Measurements from ENCODE around the gene PCSK6.
A peak's percentile ranks its signal among the peaks of the same experiment; 100 is the strongest.

PCSK6 gene

DNA sequence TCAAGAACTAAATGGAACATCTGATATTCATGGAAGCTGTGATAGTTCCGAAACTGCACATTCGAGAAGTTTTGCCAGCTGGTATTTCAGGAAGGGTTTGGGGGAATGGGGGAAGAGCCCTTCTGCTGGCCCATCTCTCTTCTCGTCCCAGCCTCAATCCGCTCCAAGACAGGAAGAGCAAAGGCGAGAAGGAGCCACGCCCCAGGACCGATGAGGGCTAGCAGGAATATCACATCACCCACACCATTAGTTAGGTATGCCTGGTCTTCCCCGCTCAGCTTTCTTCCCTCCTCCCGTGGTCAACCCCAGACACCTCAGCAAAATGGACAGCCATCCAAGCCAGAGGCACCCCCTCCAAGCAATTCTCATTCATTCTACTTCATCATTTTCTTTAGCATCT lies 14.9 kb upstream of the PCSK6 start:
- H3K4me3 ChIP-seq (ENCODE audit: low read depth, low read length) = no peak overlapping the region
- no peak for TF ChIP-seq CTCF (conservative IDR thresholded peaks at IDR 0.05; ENCODE audit: low read depth, low read length)
- DNase-seq (ENCODE audit: low read depth) = no peak

GRCh38 chr15:101503296-101503599 lies 13.7 kb upstream of the PCSK6 start:
- no peak for DNase-seq (ENCODE audit: low read depth)
- no peak overlapping the region for H3K4me3 ChIP-seq (ENCODE audit: low read depth, low read length)
- no peak for TF ChIP-seq CTCF (conservative IDR thresholded peaks at IDR 0.05; ENCODE audit: low read depth, low read length)

DNA sequence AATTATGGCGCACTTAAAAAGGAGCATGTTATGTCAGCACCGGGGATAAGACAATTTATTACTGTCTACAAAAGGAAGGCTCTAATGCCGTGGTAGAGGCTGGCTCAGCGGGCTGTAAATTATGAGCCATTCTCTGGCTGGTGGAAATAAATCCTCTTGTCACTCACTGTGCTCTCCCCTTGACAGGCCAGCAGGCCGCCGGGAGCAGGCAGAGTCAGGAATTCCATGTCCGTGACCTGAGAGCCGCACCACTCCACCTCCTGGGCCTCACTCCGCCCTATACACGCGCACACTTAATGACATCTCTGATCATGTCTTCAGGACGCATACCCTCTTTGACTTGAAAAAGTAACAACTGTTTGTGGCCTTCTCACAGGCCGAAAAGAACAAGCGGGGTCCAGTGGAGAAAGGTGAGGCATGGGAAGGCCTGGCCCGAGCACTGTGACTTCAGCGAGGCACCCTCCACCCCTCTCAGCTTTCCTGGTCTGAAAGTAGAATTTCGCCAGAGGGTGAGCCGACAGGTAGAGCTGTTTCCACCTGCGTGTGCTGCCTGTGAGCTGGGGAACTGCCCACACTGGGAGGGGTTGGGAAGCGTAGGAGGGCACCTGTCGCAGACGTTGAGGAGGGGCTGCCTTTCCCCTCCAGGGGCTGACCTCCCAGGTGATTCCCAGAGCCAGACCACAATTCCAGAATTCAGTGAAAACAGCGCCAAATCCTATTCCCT lies 13.2 kb upstream of the PCSK6 start:
- no peak for TF ChIP-seq CTCF (conservative IDR thresholded peaks at IDR 0.05; ENCODE audit: low read depth, low read length)
- H3K4me3 ChIP-seq (ENCODE audit: low read depth, low read length) = no peak overlapping the region
- DNase-seq (ENCODE audit: low read depth) = no peak

DNA sequence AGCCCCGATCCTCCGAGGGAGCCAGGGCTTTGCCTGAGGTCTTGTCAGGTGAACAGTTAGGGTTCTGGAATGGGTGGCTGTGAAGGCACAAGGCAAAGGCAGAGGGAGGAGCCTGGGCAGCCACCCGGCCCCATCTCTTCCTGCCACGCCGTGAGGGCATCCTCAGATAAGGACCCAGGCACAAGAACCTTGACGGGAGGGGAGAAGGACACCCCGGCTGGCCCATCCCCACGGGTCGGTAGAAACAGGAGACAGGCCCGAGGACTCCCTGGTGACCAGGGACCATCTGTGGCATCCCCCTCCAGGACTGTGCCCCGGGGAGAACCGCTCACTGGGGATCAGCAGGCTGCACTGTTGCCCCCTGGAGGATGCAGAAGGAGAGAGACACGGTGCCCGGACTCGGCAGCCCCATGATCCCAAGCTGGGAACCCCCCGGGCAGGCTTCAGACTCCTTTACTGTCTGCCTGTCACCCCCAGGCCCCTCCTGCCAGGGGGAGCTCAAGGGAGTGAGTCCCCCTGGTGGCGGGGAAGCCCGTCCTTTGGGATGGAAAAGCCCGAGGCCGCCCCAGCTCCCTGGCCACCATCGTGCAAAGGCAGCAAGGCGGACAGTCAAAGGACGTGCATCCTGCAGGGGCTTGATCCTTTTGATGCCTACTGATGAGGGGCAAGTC lies 12.3 kb upstream of the PCSK6 start:
- DNase-seq (ENCODE audit: low read depth) = peak; percentile 13
- peak; percentile 57 for TF ChIP-seq CTCF (conservative IDR thresholded peaks at IDR 0.05; ENCODE audit: low read depth, low read length)
- H3K4me3 ChIP-seq (ENCODE audit: low read depth, low read length) = no peak overlapping the region

DNA sequence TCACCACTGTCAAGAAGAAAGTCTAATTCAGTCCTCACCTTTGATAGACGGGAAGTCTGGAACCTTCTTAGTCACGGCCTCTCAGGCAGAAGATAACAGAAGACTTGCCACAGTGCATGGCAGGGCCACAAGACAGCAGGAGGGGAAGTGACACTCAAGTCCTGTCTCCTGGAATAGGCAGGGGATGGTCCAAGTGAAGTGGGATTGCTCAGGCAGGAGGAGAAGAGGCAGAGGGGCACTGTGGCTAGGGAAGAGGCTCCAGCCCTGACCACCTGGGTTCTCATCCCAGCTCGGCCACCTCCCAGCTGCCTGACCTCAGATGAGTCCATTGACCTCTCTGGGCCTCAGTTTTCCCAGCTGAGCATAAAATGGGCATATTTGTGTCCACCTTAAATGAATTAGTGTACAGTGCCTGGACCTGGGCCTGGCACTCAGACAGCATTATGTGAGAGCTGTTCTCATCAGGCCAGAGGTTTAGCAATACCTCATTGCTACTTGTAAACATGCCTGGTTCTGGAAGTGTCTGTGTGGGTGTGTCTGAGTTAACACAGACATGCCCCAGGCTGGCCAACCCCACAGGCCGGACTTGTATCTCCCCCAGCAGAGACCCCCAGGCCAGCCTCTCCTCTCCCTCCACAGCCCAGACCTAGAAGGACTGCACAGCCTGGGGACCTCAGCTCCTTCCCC lies 11.5 kb upstream of the PCSK6 start:
- no peak for TF ChIP-seq CTCF (conservative IDR thresholded peaks at IDR 0.05; ENCODE audit: low read depth, low read length)
- DNase-seq (ENCODE audit: low read depth) = peak; percentile 8
- H3K4me3 ChIP-seq (ENCODE audit: low read depth, low read length) = no peak overlapping the region

DNA sequence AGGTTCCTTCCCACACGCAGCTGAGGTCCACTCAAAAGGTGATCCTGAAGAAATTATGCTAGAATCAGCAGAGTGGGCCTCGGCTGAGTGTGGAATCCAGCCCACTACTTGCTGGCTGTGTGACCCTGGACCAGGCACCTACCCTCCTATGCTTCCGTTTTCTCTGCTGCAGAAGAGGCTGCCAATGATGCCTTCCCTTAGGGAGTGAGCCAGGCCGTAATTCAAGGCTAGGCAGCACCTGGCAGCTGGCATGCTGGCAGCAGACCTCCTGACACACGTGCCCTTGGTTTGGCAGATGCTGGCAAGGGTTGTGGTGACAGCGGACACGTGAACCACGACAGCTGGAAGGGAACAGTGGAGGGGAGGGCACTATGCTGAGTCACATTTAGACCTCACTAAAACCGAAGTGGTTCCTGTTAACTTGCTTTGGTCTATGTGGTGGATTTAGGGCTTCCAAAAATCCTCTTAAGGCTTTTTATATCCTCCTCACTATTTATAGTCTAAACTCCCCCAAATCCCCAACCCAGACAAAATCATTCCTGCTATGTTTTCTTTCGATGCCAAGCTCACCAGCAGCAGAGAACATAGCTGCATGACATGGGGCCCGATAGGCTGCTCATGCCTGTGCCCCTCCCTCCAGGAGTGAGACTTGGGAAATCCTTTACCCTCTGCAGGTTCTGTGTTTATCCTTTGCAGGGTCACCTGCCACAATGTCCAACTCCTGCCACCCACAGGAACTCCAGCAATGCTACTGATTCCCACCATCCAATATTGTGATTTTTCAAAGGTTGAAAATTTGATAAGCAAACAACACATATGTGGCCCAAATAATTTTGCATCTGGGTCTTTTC lies 10.6 kb upstream of the PCSK6 start:
- no peak overlapping the region for H3K4me3 ChIP-seq (ENCODE audit: low read depth, low read length)
- DNase-seq (ENCODE audit: low read depth) = no peak
- TF ChIP-seq CTCF (conservative IDR thresholded peaks at IDR 0.05; ENCODE audit: low read depth, low read length) = no peak
